Ishikawa (cell line): ENCODE data around the gene IL1B.

Source experiments
- CEBPB ChIP-seq: IDR thresholded peaks from 2 replicates; pipeline ENCODE4 v1.6.1; 2012
- CREB1 ChIP-seq: IDR thresholded peaks from 2 replicates; pipeline ENCODE4 v1.6.1; 2012; ENCODE audit warnings: low read depth
- EGR1 ChIP-seq: IDR thresholded peaks from 2 replicates; pipeline ENCODE4 v1.6.1; 2012
- EP300 ChIP-seq: IDR thresholded peaks from 2 replicates; pipeline ENCODE4 v1.6.1; 2012; ENCODE audit warnings: borderline replicate concordance
- FOXM1 ChIP-seq: IDR thresholded peaks from 2 replicates; pipeline ENCODE4 v1.6.1; 2012; ENCODE audit warnings: low read depth, borderline replicate concordance
- MAX ChIP-seq: IDR thresholded peaks from 2 replicates; pipeline ENCODE4 v1.6.1; 2012
- NFIC ChIP-seq: IDR thresholded peaks from 2 replicates; pipeline ENCODE4 v1.6.1; 2012
- RAD21 ChIP-seq: IDR thresholded peaks from 2 replicates; pipeline ENCODE4 v1.6.1; 2012; ENCODE audit warnings: low read depth
- TAF1 ChIP-seq: IDR thresholded peaks from 2 replicates; pipeline ENCODE4 v1.6.1; 2012; ENCODE audit warnings: low read depth, mild to moderate bottlenecking
- TCF12 ChIP-seq: IDR thresholded peaks from 2 replicates; pipeline ENCODE4 v1.6.1; 2012; ENCODE audit warnings: low read depth
- TEAD4 ChIP-seq: IDR thresholded peaks from 2 replicates; pipeline ENCODE4 v1.6.1; 2012
- USF1 ChIP-seq: IDR thresholded peaks from 2 replicates; pipeline ENCODE4 v1.6.1; 2012
- YY1 ChIP-seq: IDR thresholded peaks from 2 replicates; pipeline ENCODE4 v1.6.1; 2012; ENCODE audit warnings: low read depth
- ZBTB7A ChIP-seq: IDR thresholded peaks from 2 replicates; pipeline ENCODE4 v1.6.1; 2012; ENCODE audit warnings: low read depth
- TF ChIP-seq, protein P1 (sequence below): IDR thresholded peaks from 2 replicates; pipeline ENCODE4 v1.6.1; 2012; ENCODE audit warnings: low read depth, mild to moderate bottlenecking

IL1B gene

GRCh38 chr2:112877423-112877822, 40.8 kb upstream of the IL1B start:
- TF ChIP-seq NFIC (no peak), USF1 (no peak), ZBTB7A (no peak), FOXM1 (no peak), EGR1 (no peak), MAX (no peak), CEBPB (no peak), TCF12 (no peak), CREB1 (no peak), RAD21 (no peak), TAF1 (no peak), TEAD4 (no peak)
- TF ChIP-seq, protein P1, sequence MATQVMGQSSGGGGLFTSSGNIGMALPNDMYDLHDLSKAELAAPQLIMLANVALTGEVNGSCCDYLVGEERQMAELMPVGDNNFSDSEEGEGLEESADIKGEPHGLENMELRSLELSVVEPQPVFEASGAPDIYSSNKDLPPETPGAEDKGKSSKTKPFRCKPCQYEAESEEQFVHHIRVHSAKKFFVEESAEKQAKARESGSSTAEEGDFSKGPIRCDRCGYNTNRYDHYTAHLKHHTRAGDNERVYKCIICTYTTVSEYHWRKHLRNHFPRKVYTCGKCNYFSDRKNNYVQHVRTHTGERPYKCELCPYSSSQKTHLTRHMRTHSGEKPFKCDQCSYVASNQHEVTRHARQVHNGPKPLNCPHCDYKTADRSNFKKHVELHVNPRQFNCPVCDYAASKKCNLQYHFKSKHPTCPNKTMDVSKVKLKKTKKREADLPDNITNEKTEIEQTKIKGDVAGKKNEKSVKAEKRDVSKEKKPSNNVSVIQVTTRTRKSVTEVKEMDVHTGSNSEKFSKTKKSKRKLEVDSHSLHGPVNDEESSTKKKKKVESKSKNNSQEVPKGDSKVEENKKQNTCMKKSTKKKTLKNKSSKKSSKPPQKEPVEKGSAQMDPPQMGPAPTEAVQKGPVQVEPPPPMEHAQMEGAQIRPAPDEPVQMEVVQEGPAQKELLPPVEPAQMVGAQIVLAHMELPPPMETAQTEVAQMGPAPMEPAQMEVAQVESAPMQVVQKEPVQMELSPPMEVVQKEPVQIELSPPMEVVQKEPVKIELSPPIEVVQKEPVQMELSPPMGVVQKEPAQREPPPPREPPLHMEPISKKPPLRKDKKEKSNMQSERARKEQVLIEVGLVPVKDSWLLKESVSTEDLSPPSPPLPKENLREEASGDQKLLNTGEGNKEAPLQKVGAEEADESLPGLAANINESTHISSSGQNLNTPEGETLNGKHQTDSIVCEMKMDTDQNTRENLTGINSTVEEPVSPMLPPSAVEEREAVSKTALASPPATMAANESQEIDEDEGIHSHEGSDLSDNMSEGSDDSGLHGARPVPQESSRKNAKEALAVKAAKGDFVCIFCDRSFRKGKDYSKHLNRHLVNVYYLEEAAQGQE: no peak

- TF ChIP-seq MAX (no peak), YY1 (no peak), FOXM1 (no peak), ZBTB7A (no peak), USF1 (no peak), TAF1 (no peak), CEBPB (no peak), EGR1 (no peak), TEAD4 (no peak), NFIC (no peak), CREB1 (no peak)
- TF ChIP-seq, protein P1: no peak
Observed at GRCh38 chr2:112876971-112877361, 40.4 kb upstream of the IL1B start.

DNA sequence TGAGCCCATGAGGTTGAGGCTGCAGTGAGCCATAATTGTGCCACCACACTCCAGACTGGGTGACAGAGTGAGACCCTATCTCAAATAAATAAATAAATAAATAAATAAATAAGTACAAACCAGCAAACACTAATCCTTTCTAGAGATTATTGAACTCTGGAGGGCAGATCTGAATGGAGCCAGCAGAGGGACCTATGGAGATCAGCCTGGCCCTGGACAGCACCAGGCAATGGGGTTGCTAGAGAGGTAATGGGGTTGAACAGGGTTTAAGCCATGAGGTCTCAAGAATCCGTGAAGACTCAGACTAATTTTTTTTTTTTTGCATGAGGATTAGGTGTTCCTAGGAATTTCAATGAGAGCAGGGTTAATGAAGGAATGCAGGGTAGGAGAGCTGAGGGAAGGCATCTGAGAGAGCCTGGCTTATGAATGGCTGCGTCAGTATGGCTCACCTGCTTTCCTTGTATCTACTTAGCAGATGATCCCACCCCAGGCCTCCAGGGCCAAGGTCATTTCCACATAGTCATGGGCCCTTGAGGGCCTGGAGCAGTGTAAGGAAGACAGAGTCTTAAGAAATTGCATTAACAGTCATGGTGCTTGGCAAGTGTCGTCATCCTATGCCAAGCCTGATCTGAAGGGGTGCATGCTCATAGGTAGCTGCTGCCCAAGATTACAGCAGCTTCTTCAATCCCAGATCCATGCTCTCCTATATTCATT, 39.8 kb upstream of the IL1B start:
- TF ChIP-seq YY1: no peak

DNA sequence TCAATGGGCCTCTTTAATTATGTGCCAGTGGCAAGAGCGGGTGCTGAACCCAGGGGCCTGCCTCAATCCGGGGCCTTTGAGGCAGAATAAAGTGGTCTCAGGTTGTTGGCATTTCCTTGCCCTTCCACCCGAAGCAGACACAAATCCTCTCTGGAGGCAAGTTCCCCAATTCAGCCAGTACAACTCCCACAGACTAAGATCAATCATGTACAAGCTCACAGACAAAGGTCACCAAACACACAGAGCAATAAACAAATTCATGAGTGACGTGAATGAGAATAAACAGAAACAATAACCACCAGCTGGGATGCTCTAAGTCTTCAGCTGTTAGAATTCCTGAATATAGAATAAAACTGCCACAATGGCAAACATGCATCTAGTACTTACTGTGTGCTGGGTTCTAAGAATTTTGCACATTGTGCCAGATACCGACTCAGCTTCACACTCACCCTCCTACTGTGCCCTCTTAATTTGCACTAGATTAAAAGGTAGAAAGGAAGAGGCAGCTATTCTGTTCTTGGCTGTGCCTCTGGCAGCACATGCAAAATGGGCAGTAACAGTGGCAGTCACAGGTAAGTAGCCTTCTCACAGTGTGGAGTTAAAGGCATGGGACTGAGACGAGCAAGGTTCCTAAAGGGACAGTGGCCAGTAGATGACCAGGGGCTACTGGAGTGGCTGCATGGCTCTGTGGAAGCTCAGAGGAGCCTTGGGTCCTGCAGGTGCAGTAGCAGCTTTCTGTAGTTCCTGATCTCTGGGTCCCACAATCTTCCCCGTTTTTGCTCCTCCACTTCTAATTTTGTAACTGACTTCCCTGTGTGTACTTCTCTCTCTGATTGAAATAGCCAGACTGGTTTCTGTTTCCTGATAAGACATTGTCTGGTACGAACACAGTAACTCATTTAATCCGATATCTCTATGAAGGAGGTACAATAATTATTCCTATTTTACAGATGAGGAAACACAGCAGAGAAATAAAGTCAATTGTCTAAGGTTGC, 34.6 kb upstream of the IL1B start:
- no peak for TF ChIP-seq TEAD4
- TF ChIP-seq RAD21: no peak
- no peak for TF ChIP-seq NFIC
- TF ChIP-seq YY1: no peak
- TF ChIP-seq TCF12: no peak
- TF ChIP-seq ZBTB7A: no peak
- TF ChIP-seq TAF1: no peak
- no peak for TF ChIP-seq USF1
- TF ChIP-seq, protein P1: no peak
- TF ChIP-seq CEBPB: no peak
- TF ChIP-seq EP300: no peak
- no peak for TF ChIP-seq EGR1
- TF ChIP-seq FOXM1: no peak
- TF ChIP-seq MAX: no peak
- TF ChIP-seq CREB1: no peak
